OCI-LY7 (cell line): ENCODE measurements around the gene ZDHHC11B. TPM values are rescaled to one million over a fixed set of nuclear protein-coding genes. Genes with fewer than 3 reads are reported as not detected.

Source experiments
- BruUV-seq: library from RNA; stranded (reverse); fragments of 400-500 nt; replicated peaks from 2 replicates; lab custom pipeline; 2021; lab: Mats Ljungman, UMichigan
- CTCF ChIA-PET: fragments of 300-600 bp; sonication (Branson Sonifier 250); formaldehyde crosslinking; loops from one replicate; lab custom pipeline; 2022; ENCODE audit warnings: antibody characterized with exemption; ENCODE audit not compliant: unreplicated experiment; lab: Charles Lee
- POLR2A ChIA-PET: fragments of 300-600 bp; sonication (Branson Sonifier 250); formaldehyde crosslinking; loops from one replicate; lab custom pipeline; 2022; ENCODE audit warnings: antibody characterized with exemption; lab: Charles Lee
- DNase-seq: peaks from one replicate; pipeline ENCODE4 v3.0.0-alpha.2; 2015; ENCODE audit warnings: low spot score
- H2AFZ ChIP-seq: fragments of 200-600 bp; sonication (generic), shearing (Covaris generic); 2 replicates; pipeline ENCODE4 v1.6.1; 2014; ENCODE audit warnings: mild to moderate bottlenecking, antibody characterized with exemption, low read length, moderate library complexity
- H3K27ac ChIP-seq: fragments of 200-600 bp; sonication (generic); 2 replicates; pipeline ENCODE4 v1.5.1; 2014; ENCODE audit warnings: mixed run types, low read depth, mild to moderate bottlenecking, moderate library complexity, low read length, inconsistent platforms; ENCODE audit not compliant: poor library complexity, severe bottlenecking
- H3K36me3 ChIP-seq: fragments of 200-600 bp; sonication (generic); 2 replicates; pipeline ENCODE4 v1.6.1; 2014; ENCODE audit warnings: mild to moderate bottlenecking, antibody characterized with exemption, low read length, moderate library complexity, mixed read lengths; ENCODE audit not compliant: insufficient read depth
- H3K4me1 ChIP-seq: fragments of 200-600 bp; sonication (generic); 2 replicates; pipeline ENCODE4 v1.5.1; 2014; ENCODE audit warnings: mild to moderate bottlenecking, low read length; ENCODE audit not compliant: insufficient read depth, poor library complexity, severe bottlenecking
- H3K4me2 ChIP-seq: fragments of 200-600 bp; sonication (generic); 2 replicates; pipeline ENCODE4 v1.6.1; 2014; ENCODE audit warnings: mild to moderate bottlenecking, low read length
- H3K4me3 ChIP-seq: fragments of 200-600 bp; sonication (generic); 2 replicates; pipeline ENCODE4 v1.5.1; 2014; ENCODE audit warnings: mild to moderate bottlenecking, low read depth, low read length; ENCODE audit not compliant: poor library complexity, severe bottlenecking
- H3K79me2 ChIP-seq: fragments of 200-600 bp; sonication (generic); 2 replicates; pipeline ENCODE4 v1.6.1; 2016; ENCODE audit warnings: low read depth, mild to moderate bottlenecking, low read length, moderate library complexity, mixed read lengths; ENCODE audit not compliant: insufficient read depth
- H3K9me2 ChIP-seq: fragments of 200-600 bp; sonication (generic); 2 replicates; pipeline ENCODE4 v1.6.1; 2016; ENCODE audit warnings: mild to moderate bottlenecking, low read length, mixed read lengths; ENCODE audit not compliant: insufficient read depth
- H3K9me3 ChIP-seq: fragments of 200-600 bp; sonication (generic); 2 replicates; pipeline ENCODE4 v1.6.1; 2014; ENCODE audit warnings: mild to moderate bottlenecking, mixed run types, low read length, mixed read lengths
- H4K20me1 ChIP-seq: fragments of 200-600 bp; sonication (generic); 2 replicates; pipeline ENCODE4 v1.6.1; 2014; ENCODE audit warnings: mild to moderate bottlenecking, antibody characterized with exemption, low read length, moderate library complexity, mixed read lengths; ENCODE audit not compliant: insufficient read depth
- CTCF ChIP-seq: fragments of 200-600 bp; sonication (generic); conservative IDR thresholded peaks from 2 replicates; pipeline ENCODE4 v1.5.1; 2014; ENCODE audit warnings: mild to moderate bottlenecking, antibody characterized with exemption, low read length, moderate library complexity, mixed read lengths
- EZH2phosphoT487 ChIP-seq: fragments of 200-600 bp; sonication (generic); IDR thresholded peaks from 2 replicates; pipeline ENCODE4 v1.6.1; 2018; ENCODE audit warnings: low read depth, borderline replicate concordance, mild to moderate bottlenecking, mixed run types, antibody characterized with exemption, low read length, moderate library complexity, mixed read lengths
- intact Hi-C: fragments of 100-400 bp; cut with micrococcal nuclease; formaldehyde crosslinking; loops from one replicate; pipeline ENCODE4 v1.10.0; 2022; ENCODE audit not compliant: unreplicated experiment
- total RNA-seq, 2 experiments: library from RNA; depleted of rRNA in 1 of 2; stranded (reverse); fragments of >200 nt in 1 of 2; shearing (Covaris generic) in 1 of 2; gene quantifications; 2 replicates each; pipeline ENCODE4 v1.2.3, GENCODE V29; 2014 to 2022

The ZDHHC11B gene
- total RNA-seq, 2 experiments from 2014 or later, result 0.29 TPM; not detected in 1

DNA sequence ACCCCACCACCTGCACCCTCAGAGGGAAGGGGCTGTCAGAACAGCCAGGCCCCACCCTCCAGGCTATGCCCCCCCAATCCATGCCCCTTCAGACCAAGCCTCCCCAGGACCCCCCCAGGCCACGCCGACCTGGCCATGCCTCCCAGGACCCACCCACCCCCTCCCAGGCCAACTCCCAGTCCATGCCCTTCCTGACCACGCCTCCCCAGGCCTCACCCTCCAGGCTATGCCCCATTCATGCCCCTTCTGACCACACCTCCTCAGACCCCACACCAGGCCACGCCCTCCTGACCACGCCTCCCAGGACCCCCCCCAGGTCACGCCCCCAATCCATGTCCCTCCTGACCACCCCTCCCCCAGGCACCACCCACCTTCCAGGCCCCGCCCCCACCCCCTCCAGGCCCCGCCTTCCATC lies 119.0 kb downstream of the ZDHHC11B start:
- intact Hi-C loops, result no loop called here
- no peaks in the 10 kb centered on the region for H3K79me2 ChIP-seq
- ChIA-PET CTCF (no interaction called here), POLR2A (no interaction called here)
- H3K9me2 ChIP-seq, result no peaks in the 10 kb centered on the region
- H3K4me1 ChIP-seq, result no peaks in the 10 kb centered on the region
- no peak overlapping the region for H2AFZ ChIP-seq
- H3K4me3 ChIP-seq, result no peak overlapping the region
- no TSS peak for BruUV-seq
- H3K4me2 ChIP-seq, result no peak overlapping the region
- no peak for TF ChIP-seq CTCF
- no peak for TF ChIP-seq EZH2phosphoT487
- no peaks in the 10 kb centered on the region for H3K9me3 ChIP-seq
- H3K27ac ChIP-seq, result no peak overlapping the region
- DNase-seq, result no peak
- H3K36me3 ChIP-seq, result peaks cover 16% of the 10 kb centered on the region
- no peaks in the 10 kb centered on the region for H4K20me1 ChIP-seq

- TF ChIP-seq EZH2phosphoT487 (no peak), CTCF (no peak)
- Histone ChIP-seq H3K27ac (no peak overlapping the region), H4K20me1 (no peaks in the 10 kb centered on the region), H3K4me1 (no peaks in the 10 kb centered on the region), H3K79me2 (no peaks in the 10 kb centered on the region), H3K4me3 (no peak overlapping the region), H3K4me2 (no peak overlapping the region), H3K36me3 (peaks cover 21% of the 10 kb centered on the region), H2AFZ (no peak overlapping the region), H3K9me2 (no peaks in the 10 kb centered on the region), H3K9me3 (no peaks in the 10 kb centered on the region)
- DNase-seq, result no peak
- intact Hi-C loops, result no loop called here
- CTCF ChIA-PET, result no interaction called here
- BruUV-seq, result no TSS peak
- POLR2A ChIA-PET, result no interaction called here
Observed at GRCh38 chr5:664994-665360, 119.6 kb downstream of the ZDHHC11B start.

- Histone ChIP-seq H4K20me1 (no peaks in the 10 kb centered on the region), H3K79me2 (no peaks in the 10 kb centered on the region), H3K4me2 (no peak overlapping the region), H3K9me2 (no peaks in the 10 kb centered on the region), H2AFZ (no peak overlapping the region), H3K9me3 (no peaks in the 10 kb centered on the region), H3K36me3 (peaks cover 26% of the 10 kb centered on the region), H3K4me3 (no peak overlapping the region), H3K4me1 (no peaks in the 10 kb centered on the region), H3K27ac (no peak overlapping the region)
- no TSS peak for BruUV-seq
- ChIA-PET POLR2A (no interaction called here), CTCF (no interaction called here)
- intact Hi-C loops, result no loop called here
- no peak for DNase-seq
- TF ChIP-seq CTCF (no peak), EZH2phosphoT487 (no peak)
Observed at GRCh38 chr5:664343-664993, 120.1 kb downstream of the ZDHHC11B start.
